ENCODE results near the gene HAUS1. TPM values are rescaled to one million over a fixed set of nuclear protein-coding genes. Genes with fewer than 3 reads are reported as not detected.
A peak's percentile ranks its signal among the peaks of the same experiment; 100 is the strongest.
"Not testable (repeated sequence)": the region's sequence is repeated elsewhere in the genome, so short reads cannot be mapped to it uniquely, and the experiment has no call there.

HAUS1 gene
- total and polyA plus RNA-seq, 4 experiments from 2014 or later = 23.2 to 82.6 (median 31.5) TPM

DNA sequence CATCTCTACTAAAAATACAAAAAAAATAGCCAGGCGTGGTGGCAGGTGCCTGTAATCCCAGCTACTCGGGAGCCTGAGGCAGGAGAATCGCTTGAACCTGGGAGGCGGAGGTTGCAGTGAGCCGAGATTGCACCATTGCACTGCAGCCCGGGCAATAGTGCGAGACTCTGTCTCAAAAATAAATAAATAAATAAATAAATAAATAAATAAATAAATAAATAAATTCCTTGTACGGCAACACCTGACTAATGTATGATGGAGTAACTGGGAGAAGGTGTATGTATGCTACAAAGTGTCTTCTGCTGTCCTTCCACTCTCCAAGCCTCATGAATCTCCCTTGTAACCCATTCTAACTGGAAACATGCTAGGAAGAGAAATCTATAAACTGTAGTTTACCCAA lies 26.4 kb downstream of the HAUS1 start:
- H3K9me3 Mint-ChIP-seq; H3K27me3 ChIP-seq (ENCODE audit: insufficient read depth, low read length); H3K27ac Mint-ChIP-seq; H3K27ac ChIP-seq (ENCODE audit: low read depth, low read length); H3K27me3 Mint-ChIP-seq; H3K4me3 ChIP-seq (ENCODE audit: low read length in 2 of 2); H3K36me3 ChIP-seq (ENCODE audit: insufficient read depth, low read length); H3K4me1 ChIP-seq (ENCODE audit: insufficient read depth, low read length); POLR2A ChIA-PET (ENCODE audit: partially characterized antibody); intact Hi-C loops (cut with micrococcal nuclease); H3K4me1 Mint-ChIP-seq; DNase-seq; H3K9me3 ChIP-seq (ENCODE audit: control insufficient read depth in 1 of 2, low read length in 2 of 2); CTCF ChIA-PET (ENCODE audit: partially characterized antibody); H3K4me3 Mint-ChIP-seq: not testable (repeated sequence)
- peaks cover 16 to 29% of the 10 kb centered on the region in 2 donors for H3K36me3 Mint-ChIP-seq

DNA sequence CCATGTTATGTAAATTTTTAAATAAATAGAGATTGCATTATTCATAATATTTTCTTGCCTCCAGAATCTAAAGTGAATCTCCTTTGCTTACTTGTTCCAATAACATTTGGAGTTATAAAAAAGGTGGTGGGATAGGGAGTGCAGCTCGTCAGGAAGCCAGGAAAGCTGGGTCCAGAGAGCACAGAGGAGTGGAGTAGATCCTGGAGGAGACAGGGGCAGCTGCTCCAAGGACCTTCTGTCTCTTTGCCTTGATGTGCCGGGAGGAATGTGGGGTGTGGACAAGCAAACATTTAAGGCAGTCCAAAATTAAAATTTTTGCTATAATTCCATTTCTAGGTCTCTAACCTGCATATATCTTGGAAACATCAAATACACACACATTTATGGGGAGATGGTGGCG lies 29.3 kb downstream of the HAUS1 start:
- no peaks in the 10 kb centered on the region for H3K27me3 ChIP-seq (ENCODE audit: insufficient read depth, low read length)
- Mint-ChIP-seq H3K36me3 (peaks cover 12 to 13% of the 10 kb centered on the region in 2 donors), H3K27ac (peak overlapping the region in 2 of 7 donors; percentile 42 to 48), H3K9me3 (no peaks in the 10 kb centered on the region), H3K27me3 (no peaks in the 10 kb centered on the region), H3K4me1 (no peaks in the 10 kb centered on the region), H3K4me3 (no peak overlapping the region)
- H3K9me3 ChIP-seq (ENCODE audit: control insufficient read depth in 1 of 2, low read length in 2 of 2) = no peaks in the 10 kb centered on the region
- POLR2A ChIA-PET (ENCODE audit: partially characterized antibody) = no interaction called here
- H3K27ac ChIP-seq (ENCODE audit: low read depth, low read length) = no peak overlapping the region
- H3K36me3 ChIP-seq (ENCODE audit: insufficient read depth, low read length) = peaks cover 3% of the 10 kb centered on the region
- CTCF ChIA-PET (ENCODE audit: partially characterized antibody) = no interaction called here
- no peak for DNase-seq
- no peak overlapping the region for H3K4me3 ChIP-seq (ENCODE audit: low read length in 2 of 2)
- no peaks in the 10 kb centered on the region for H3K4me1 ChIP-seq (ENCODE audit: insufficient read depth, low read length)
- intact Hi-C loops (cut with micrococcal nuclease) = no loop called here

DNA sequence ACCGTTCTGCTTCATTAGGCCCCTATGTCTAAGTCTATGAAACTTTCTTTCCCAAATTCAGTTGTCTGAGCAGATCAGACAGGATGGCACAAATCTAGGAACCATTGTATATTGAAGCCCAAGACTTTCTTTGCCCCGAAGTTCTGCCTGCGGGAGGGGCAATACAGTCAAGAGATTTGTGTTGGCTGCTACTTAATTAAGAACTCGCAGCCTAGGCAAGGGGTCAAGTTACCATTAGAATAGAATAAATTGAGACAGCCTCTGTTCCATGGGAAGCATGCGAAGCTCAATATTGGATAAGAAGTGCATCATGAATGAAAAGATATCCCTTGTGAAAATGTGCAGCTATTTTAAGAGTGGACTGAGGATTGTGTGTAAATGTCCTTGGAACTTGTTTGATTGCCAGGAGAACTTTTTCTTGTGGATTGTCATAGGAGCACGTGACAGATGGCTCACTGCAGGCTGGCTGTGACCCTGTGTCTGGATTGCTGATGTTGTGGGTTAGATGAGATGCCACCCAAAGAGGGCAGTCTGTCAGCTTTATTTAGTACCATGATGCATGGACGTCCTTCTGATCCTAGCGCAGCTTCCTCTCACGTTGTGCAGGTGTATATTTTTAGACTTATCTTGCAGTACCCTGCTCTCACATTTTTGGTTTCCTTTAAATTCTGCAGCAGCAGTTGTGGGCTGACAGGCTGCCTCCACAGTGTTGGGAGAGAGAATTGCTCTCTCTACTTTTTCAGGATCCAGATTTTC lies 30.9 kb downstream of the HAUS1 start:
- H3K9me3 Mint-ChIP-seq = no peaks in the 10 kb centered on the region
- intact Hi-C loops (cut with micrococcal nuclease) = no loop called here
- H3K36me3 Mint-ChIP-seq = peaks cover 5 to 7% of the 10 kb centered on the region in 2 donors
- no peaks in the 10 kb centered on the region for H3K4me1 Mint-ChIP-seq
- POLR2A ChIA-PET (ENCODE audit: partially characterized antibody) = no interaction called here
- H3K9me3 ChIP-seq (ENCODE audit: control insufficient read depth in 1 of 2, low read length in 2 of 2) = no peaks in the 10 kb centered on the region
- H3K4me3 Mint-ChIP-seq = no peak overlapping the region
- H3K27ac Mint-ChIP-seq = peak overlapping the region in 3 of 7 donors; percentile 24 to 56 (median 35)
- no peak overlapping the region for H3K27ac ChIP-seq (ENCODE audit: low read depth, low read length)
- DNase-seq = no peak
- CTCF ChIA-PET (ENCODE audit: partially characterized antibody) = interaction anchor here (1.2 to 2.3 kb wide), 2 partner anchors 12 to 38 kb away, joined by 7 to 10 read pairs; a partner anchor contains a TSS
- no peak overlapping the region for H3K4me3 ChIP-seq (ENCODE audit: low read length in 2 of 2)
- H3K27me3 Mint-ChIP-seq = no peaks in the 10 kb centered on the region
- no peaks in the 10 kb centered on the region for H3K36me3 ChIP-seq (ENCODE audit: insufficient read depth, low read length)
- H3K27me3 ChIP-seq (ENCODE audit: insufficient read depth, low read length) = no peaks in the 10 kb centered on the region
- no peaks in the 10 kb centered on the region for H3K4me1 ChIP-seq (ENCODE audit: insufficient read depth, low read length)

DNA sequence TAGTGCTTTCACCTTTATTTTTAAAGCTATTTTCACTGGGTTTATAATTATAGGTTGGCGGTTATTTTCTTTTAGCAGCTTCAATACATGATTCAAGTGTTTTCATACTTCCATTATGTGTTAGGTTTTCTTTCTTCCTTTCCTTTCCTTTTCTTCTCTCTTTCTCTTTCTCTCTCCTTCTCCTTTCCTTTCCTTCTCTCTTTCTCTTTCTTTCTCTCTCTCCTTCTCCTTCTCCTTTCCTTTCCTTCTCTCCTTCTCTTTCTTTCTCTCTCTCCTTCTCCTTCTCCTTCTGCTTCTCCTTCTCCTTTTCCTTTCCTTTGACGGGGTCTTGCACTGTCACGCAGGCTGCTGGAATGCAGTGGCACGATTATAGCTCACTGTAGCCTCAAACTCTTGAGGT lies 36.0 kb downstream of the HAUS1 start:
- peaks cover 4 to 7% of the 10 kb centered on the region in 2 donors for H3K36me3 Mint-ChIP-seq
- no peaks in the 10 kb centered on the region for H3K4me1 ChIP-seq (ENCODE audit: insufficient read depth, low read length)
- H3K27ac Mint-ChIP-seq = peak overlapping the region in 2 of 7 donors; percentile 48 to 54

DNA sequence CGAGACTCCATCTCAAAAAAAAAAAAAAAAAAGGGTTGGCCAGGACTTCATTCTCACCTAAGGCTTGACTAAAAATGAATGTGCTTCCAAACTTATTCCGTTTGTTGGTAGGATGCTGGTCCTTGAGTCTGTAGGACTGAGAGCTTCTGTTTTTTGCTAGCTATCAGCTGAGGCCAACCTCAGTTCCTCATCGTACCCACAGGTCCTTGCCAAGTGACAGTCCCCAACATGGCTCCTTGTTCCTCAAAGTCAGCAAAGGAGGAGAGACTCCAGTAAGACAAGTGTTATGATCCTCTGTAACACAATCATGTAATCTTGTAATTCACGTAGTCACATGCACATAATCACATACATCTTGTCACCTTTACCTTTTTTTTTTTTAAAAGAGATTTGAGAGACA lies 37.0 kb downstream of the HAUS1 start:
- Mint-ChIP-seq H3K27me3 (no peaks in the 10 kb centered on the region), H3K4me3 (no peak overlapping the region), H3K4me1 (peaks cover 0 to 1% (median 0%) of the 10 kb centered on the region in 4 donors), H3K36me3 (peaks cover 4 to 7% of the 10 kb centered on the region in 2 donors), H3K9me3 (no peaks in the 10 kb centered on the region), H3K27ac (peak overlapping the region in 1 of 7 donors; percentile 12)
- DNase-seq = no peak
- no peaks in the 10 kb centered on the region for H3K9me3 ChIP-seq (ENCODE audit: control insufficient read depth in 1 of 2, low read length in 2 of 2)
- H3K27me3 ChIP-seq (ENCODE audit: insufficient read depth, low read length) = no peaks in the 10 kb centered on the region
- no peaks in the 10 kb centered on the region for H3K36me3 ChIP-seq (ENCODE audit: insufficient read depth, low read length)
- ChIA-PET POLR2A (ENCODE audit: partially characterized antibody) (no interaction called here), CTCF (ENCODE audit: partially characterized antibody) (interaction anchor here (2.1 kb wide), 2 partner anchors 8 to 32 kb away, joined by 6 to 9 read pairs; a partner anchor contains a TSS)
- H3K4me1 ChIP-seq (ENCODE audit: insufficient read depth, low read length) = no peaks in the 10 kb centered on the region
- intact Hi-C loops (cut with micrococcal nuclease) = no loop called here
- no peak overlapping the region for H3K4me3 ChIP-seq (ENCODE audit: low read length in 2 of 2)
- no peak overlapping the region for H3K27ac ChIP-seq (ENCODE audit: low read depth, low read length)

More for the DNA sequence above, 36.0 kb downstream of the HAUS1 start:
- Mint-ChIP-seq H3K9me3 (no peaks in the 10 kb centered on the region), H3K27me3 (no peaks in the 10 kb centered on the region), H3K4me1 (peaks cover 0 to 1% (median 0%) of the 10 kb centered on the region in 4 donors), H3K4me3 (peak overlapping the region in 1 of 8 donors; percentile 34)
- CTCF ChIA-PET (ENCODE audit: partially characterized antibody) = interaction anchor here (2.1 kb wide), 2 partner anchors 9 to 33 kb away, joined by 6 to 9 read pairs; a partner anchor contains a TSS
- no peak overlapping the region for H3K27ac ChIP-seq (ENCODE audit: low read depth, low read length)
- no peak for DNase-seq
- no peaks in the 10 kb centered on the region for H3K27me3 ChIP-seq (ENCODE audit: insufficient read depth, low read length)
- H3K9me3 ChIP-seq (ENCODE audit: control insufficient read depth in 1 of 2, low read length in 2 of 2) = no peaks in the 10 kb centered on the region
- intact Hi-C loops (cut with micrococcal nuclease) = no loop called here
- H3K4me3 ChIP-seq (ENCODE audit: low read length in 2 of 2) = no peak overlapping the region
- POLR2A ChIA-PET (ENCODE audit: partially characterized antibody) = no interaction called here
- no peaks in the 10 kb centered on the region for H3K36me3 ChIP-seq (ENCODE audit: insufficient read depth, low read length)

DNA sequence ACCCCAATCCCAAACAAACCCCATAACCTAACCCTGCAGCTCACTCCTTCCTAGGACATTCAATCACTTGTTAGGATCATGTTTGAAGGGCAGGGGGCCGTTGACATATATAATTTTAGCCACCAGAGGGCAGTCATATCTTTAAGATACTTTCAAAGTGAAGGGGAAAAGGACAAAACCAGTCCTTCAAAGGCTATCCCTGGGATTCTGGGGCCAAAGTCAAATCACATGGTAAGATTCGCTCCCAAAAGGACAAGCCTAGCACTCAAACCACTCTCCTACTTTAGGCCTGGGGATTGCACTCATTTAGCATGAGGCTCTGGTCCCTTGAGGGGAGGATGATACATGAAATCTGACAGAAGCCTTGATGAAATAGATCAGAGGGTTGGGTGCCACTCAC lies 44.6 kb downstream of the HAUS1 start:
- peaks cover 21 to 44% (median 34%) of the 10 kb centered on the region in 4 donors for H3K4me1 Mint-ChIP-seq
- H3K4me3 ChIP-seq (ENCODE audit: low read length in 2 of 2) = no peak overlapping the region
- peak overlapping the region in 4 of 8 donors; percentile 5 to 53 (median 17) for H3K4me3 Mint-ChIP-seq
- H3K36me3 Mint-ChIP-seq = peaks cover 0 to 9% of the 10 kb centered on the region in 2 donors
- no peaks in the 10 kb centered on the region for H3K9me3 ChIP-seq (ENCODE audit: control insufficient read depth in 1 of 2, low read length in 2 of 2)
- intact Hi-C loops (cut with micrococcal nuclease) = loop anchor here (1.0 kb wide), 3 partner anchors 24 to 332 kb away; no protein-coding TSS in a partner anchor
- H3K4me1 ChIP-seq (ENCODE audit: insufficient read depth, low read length) = peaks cover 47% of the 10 kb centered on the region
- peak overlapping the region in 6 of 7 donors; percentile 21 to 86 (median 68) for H3K27ac Mint-ChIP-seq
- H3K27ac ChIP-seq (ENCODE audit: low read depth, low read length) = no peak overlapping the region
- ChIA-PET CTCF (ENCODE audit: partially characterized antibody) (interaction anchor here (0.6 to 10.8 kb wide), 26 partner anchors 8 to 1741 kb away, joined by 3 to 190 read pairs (median 4); partner anchors contain the start of gene LOXHD1), POLR2A (ENCODE audit: partially characterized antibody) (interaction anchor here (1.4 to 1.9 kb wide), 3 partner anchors 18 to 509 kb away, joined by 3 to 6 read pairs (median 5); a partner anchor contains a TSS)
- H3K36me3 ChIP-seq (ENCODE audit: insufficient read depth, low read length) = no peaks in the 10 kb centered on the region
- H3K27me3 ChIP-seq (ENCODE audit: insufficient read depth, low read length) = no peaks in the 10 kb centered on the region
- H3K27me3 Mint-ChIP-seq = no peaks in the 10 kb centered on the region
- DNase-seq = peak; percentile 50 to 64 (median 55)
- H3K9me3 Mint-ChIP-seq = peaks cover 0 to 2% (median 0%) of the 10 kb centered on the region in 8 donors

DNA sequence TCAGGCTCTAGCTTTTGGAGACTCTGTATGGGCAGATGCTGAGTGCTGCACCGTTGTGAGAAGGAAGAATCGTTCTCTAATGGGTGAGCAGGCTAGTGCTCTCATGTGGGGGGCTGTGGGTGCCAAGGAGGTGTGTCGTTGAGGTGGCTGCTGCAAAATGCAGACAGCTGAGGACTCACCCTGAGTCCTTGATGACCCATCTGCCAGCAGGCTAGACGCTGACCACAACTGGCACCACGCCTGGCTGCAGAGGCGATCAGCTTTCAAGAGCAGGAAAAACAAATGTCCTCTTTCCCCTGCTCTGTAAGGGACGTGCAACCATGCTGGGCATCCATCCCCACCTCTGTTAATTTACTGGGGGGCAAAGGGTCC lies 48.2 kb downstream of the HAUS1 start:
- Mint-ChIP-seq H3K36me3 (peaks cover 0 to 5% of the 10 kb centered on the region in 2 donors), H3K9me3 (peaks cover 0 to 2% (median 0%) of the 10 kb centered on the region in 8 donors), H3K27ac (peak overlapping the region in 2 of 7 donors; percentile 27 to 29), H3K4me3 (peak overlapping the region in 2 of 8 donors; percentile 17 to 55), H3K4me1 (peaks cover 48 to 79% (median 63%) of the 10 kb centered on the region in 4 donors), H3K27me3 (no peaks in the 10 kb centered on the region)
- H3K36me3 ChIP-seq (ENCODE audit: insufficient read depth, low read length) = no peaks in the 10 kb centered on the region
- no peak for DNase-seq
- no peak overlapping the region for H3K4me3 ChIP-seq (ENCODE audit: low read length in 2 of 2)
- ChIA-PET CTCF (ENCODE audit: partially characterized antibody) (interaction anchor here (1.1 to 10.8 kb wide), 3 partner anchors 9 to 507 kb away, joined by 3 to 190 read pairs (median 37); partner anchors contain the start of gene LOXHD1), POLR2A (ENCODE audit: partially characterized antibody) (no interaction called here)
- H3K27me3 ChIP-seq (ENCODE audit: insufficient read depth, low read length) = no peaks in the 10 kb centered on the region
- peaks cover 82% of the 10 kb centered on the region for H3K4me1 ChIP-seq (ENCODE audit: insufficient read depth, low read length)
- H3K27ac ChIP-seq (ENCODE audit: low read depth, low read length) = no peak overlapping the region
- no peaks in the 10 kb centered on the region for H3K9me3 ChIP-seq (ENCODE audit: control insufficient read depth in 1 of 2, low read length in 2 of 2)
- intact Hi-C loops (cut with micrococcal nuclease) = no loop called here
